HG03175 (cell line): ENCODE results near the gene SESTD1.
A peak's percentile ranks its signal among the peaks of the same experiment; 100 is the strongest.

ENCODE experiments used
- ATAC-seq: cut with Tn5 transposase; IDR thresholded peaks from one replicate; pipeline ENCODE4 v1.9.1; 2021; ENCODE audit warnings: mild to moderate bottlenecking, moderate library complexity; ENCODE audit not compliant: unreplicated experiment

Gene SESTD1

GRCh38 chr2:179193759-179194394, 70.8 kb downstream of the SESTD1 start:
- ATAC-seq: no peak

GRCh38 chr2:179191110-179191509, 73.5 kb downstream of the SESTD1 start:
- ATAC-seq: no peak

- no peak for ATAC-seq
Observed at GRCh38 chr2:179186126-179186525, 78.5 kb downstream of the SESTD1 start.

GRCh38 chr2:179184610-179185009, 80.0 kb downstream of the SESTD1 start:
- no peak for ATAC-seq

- peak; percentile 60 for ATAC-seq
Observed at GRCh38 chr2:179181002-179181401, 83.6 kb downstream of the SESTD1 start.

GRCh38 chr2:179180242-179180641, 84.4 kb downstream of the SESTD1 start:
- no peak for ATAC-seq

- no peak for ATAC-seq
Observed at GRCh38 chr2:179179719-179180118, 84.9 kb downstream of the SESTD1 start.

- ATAC-seq: no peak
Observed at GRCh38 chr2:179177694-179178093, 86.9 kb downstream of the SESTD1 start.

- ATAC-seq: no peak
Observed at GRCh38 chr2:179174240-179174639, 90.4 kb downstream of the SESTD1 start.

GRCh38 chr2:179172894-179173293, 91.7 kb downstream of the SESTD1 start:
- ATAC-seq: no peak

GRCh38 chr2:179171371-179171770, 93.3 kb downstream of the SESTD1 start:
- ATAC-seq: no peak

GRCh38 chr2:179170901-179171300, 93.7 kb downstream of the SESTD1 start:
- no peak for ATAC-seq

GRCh38 chr2:179165356-179166000, 99.2 kb downstream of the SESTD1 start:
- no peak for ATAC-seq

GRCh38 chr2:179141206-179141605, 123.4 kb downstream of the SESTD1 start:
- ATAC-seq: no peak

GRCh38 chr2:179140571-179140970, 124.1 kb downstream of the SESTD1 start:
- no peak for ATAC-seq

- no peak for ATAC-seq
Observed at GRCh38 chr2:179139506-179139905, 125.1 kb downstream of the SESTD1 start.

GRCh38 chr2:179137200-179137759, 127.4 kb downstream of the SESTD1 start:
- ATAC-seq: no peak

GRCh38 chr2:179133016-179133415, 131.6 kb downstream of the SESTD1 start:
- no peak for ATAC-seq

GRCh38 chr2:179132076-179132475, 132.6 kb downstream of the SESTD1 start:
- ATAC-seq: no peak

GRCh38 chr2:179130560-179130959, 134.1 kb downstream of the SESTD1 start:
- ATAC-seq: no peak

GRCh38 chr2:179129574-179130238, 134.9 kb downstream of the SESTD1 start:
- no peak for ATAC-seq

GRCh38 chr2:179125404-179125803, 139.2 kb downstream of the SESTD1 start:
- ATAC-seq: no peak
